Nephron progenitor cell (in vitro differentiated cells): ENCODE data around the gene NPIPA3.
"Not testable (repeated sequence)": the region's sequence is repeated elsewhere in the genome, so short reads cannot be mapped to it uniquely, and the experiment has no call there.

ENCODE experiments used
- DNase-seq: peaks from one replicate; pipeline ENCODE4 v3.0.0; 2021
- H3K27ac Mint-ChIP-seq: 2 replicates; pipeline ENCODE4 v1.8.0; 2021; ENCODE audit warnings: mild to moderate bottlenecking, moderate library complexity, mixed read lengths
- H3K27me3 Mint-ChIP-seq: 2 replicates; pipeline ENCODE4 v1.8.0; 2021; ENCODE audit warnings: mild to moderate bottlenecking, low read depth, mixed read lengths; ENCODE audit not compliant: poor library complexity
- H3K36me3 Mint-ChIP-seq: 2 replicates; pipeline ENCODE4 v1.8.0; 2021; ENCODE audit warnings: low read depth, mixed read lengths
- H3K4me1 Mint-ChIP-seq: 2 replicates; pipeline ENCODE4 v1.8.0; 2021; ENCODE audit warnings: mixed read lengths
- H3K4me3 Mint-ChIP-seq: 2 replicates; pipeline ENCODE4 v1.8.0; 2021; ENCODE audit warnings: mild to moderate bottlenecking, moderate library complexity, mixed read lengths
- H3K9me3 Mint-ChIP-seq: 2 replicates; pipeline ENCODE4 v1.8.0; 2021; ENCODE audit warnings: mild to moderate bottlenecking, moderate library complexity, mixed read lengths
- CTCF ChIP-seq: fragments of 200-600 bp; sonication (generic); IDR thresholded peaks from 2 replicates; pipeline ENCODE4 v1.5.0; 2021; ENCODE audit warnings: antibody characterized with exemption

Gene NPIPA3

GRCh38 chr16:14682121-14682520 is 21.1 kb upstream of the NPIPA3 start:
- DNase-seq = no peak
- Mint-ChIP-seq H3K9me3 (no peaks in the 10 kb centered on the region), H3K36me3 (no peaks in the 10 kb centered on the region), H3K27ac (no peak overlapping the region), H3K4me1 (no peaks in the 10 kb centered on the region), H3K4me3 (no peak overlapping the region), H3K27me3 (peaks cover 10% of the 10 kb centered on the region)
- TF ChIP-seq CTCF = no peak

GRCh38 chr16:14685870-14686793 is 17.1 kb upstream of the NPIPA3 start:
- not testable (repeated sequence) for H3K27ac Mint-ChIP-seq, H3K9me3 Mint-ChIP-seq, H3K27me3 Mint-ChIP-seq, H3K4me3 Mint-ChIP-seq, H3K36me3 Mint-ChIP-seq, H3K4me1 Mint-ChIP-seq, DNase-seq

GRCh38 chr16:14694129-14694528 is 9.1 kb upstream of the NPIPA3 start, which contains the start of gene PLA2G10:
PLA2G10 (minus strand) TSS chr16:14694308; CDS start chr16:14694229, 79 bp downstream.
- not testable (repeated sequence) for H3K9me3 Mint-ChIP-seq, H3K4me1 Mint-ChIP-seq, H3K36me3 Mint-ChIP-seq, H3K27me3 Mint-ChIP-seq, H3K4me3 Mint-ChIP-seq, DNase-seq, H3K27ac Mint-ChIP-seq

GRCh38 chr16:14701859-14702258 is 1.4 kb upstream of the NPIPA3 start:
- H3K4me1 Mint-ChIP-seq, H3K27me3 Mint-ChIP-seq, H3K27ac Mint-ChIP-seq, H3K4me3 Mint-ChIP-seq, H3K9me3 Mint-ChIP-seq, H3K36me3 Mint-ChIP-seq, DNase-seq: not testable (repeated sequence)

- not testable (repeated sequence) for H3K4me1 Mint-ChIP-seq, H3K9me3 Mint-ChIP-seq, H3K27ac Mint-ChIP-seq, DNase-seq, H3K27me3 Mint-ChIP-seq, H3K4me3 Mint-ChIP-seq, H3K36me3 Mint-ChIP-seq
Measured at GRCh38 chr16:14702672-14703071, 539 bp upstream of the NPIPA3 start.

- not testable (repeated sequence) for H3K4me3 Mint-ChIP-seq, H3K27ac Mint-ChIP-seq, H3K9me3 Mint-ChIP-seq, DNase-seq, H3K4me1 Mint-ChIP-seq, H3K27me3 Mint-ChIP-seq, H3K36me3 Mint-ChIP-seq
Measured at GRCh38 chr16:14733233-14733632, 30.0 kb downstream of the NPIPA3 start.

- H3K9me3 Mint-ChIP-seq, DNase-seq, H3K4me1 Mint-ChIP-seq, H3K27me3 Mint-ChIP-seq, H3K4me3 Mint-ChIP-seq, H3K36me3 Mint-ChIP-seq, H3K27ac Mint-ChIP-seq: not testable (repeated sequence)
Measured at GRCh38 chr16:14740832-14741385, 37.7 kb downstream of the NPIPA3 start.

- DNase-seq, H3K9me3 Mint-ChIP-seq, H3K27me3 Mint-ChIP-seq, H3K4me3 Mint-ChIP-seq, H3K36me3 Mint-ChIP-seq, H3K27ac Mint-ChIP-seq, H3K4me1 Mint-ChIP-seq: not testable (repeated sequence)
Measured at GRCh38 chr16:14741794-14742193, 38.6 kb downstream of the NPIPA3 start.

GRCh38 chr16:14742273-14743128 is 39.3 kb downstream of the NPIPA3 start, which contains the start of gene NPIPA2:
NPIPA2 (plus strand) TSS chr16:14742533; CDS start chr16:14748066, 5,533 bp downstream.
- not testable (repeated sequence) for H3K4me1 Mint-ChIP-seq, H3K36me3 Mint-ChIP-seq, DNase-seq, H3K27me3 Mint-ChIP-seq, H3K9me3 Mint-ChIP-seq, H3K27ac Mint-ChIP-seq, H3K4me3 Mint-ChIP-seq

- H3K4me1 Mint-ChIP-seq, DNase-seq, H3K27me3 Mint-ChIP-seq, H3K36me3 Mint-ChIP-seq, H3K4me3 Mint-ChIP-seq, H3K27ac Mint-ChIP-seq, H3K9me3 Mint-ChIP-seq: not testable (repeated sequence)
Measured at GRCh38 chr16:14773654-14774053, 70.4 kb downstream of the NPIPA3 start.

GRCh38 chr16:14775624-14776023 is 72.4 kb downstream of the NPIPA3 start:
- not testable (repeated sequence) for DNase-seq, H3K4me1 Mint-ChIP-seq, H3K4me3 Mint-ChIP-seq, H3K9me3 Mint-ChIP-seq, H3K27ac Mint-ChIP-seq, H3K27me3 Mint-ChIP-seq, H3K36me3 Mint-ChIP-seq
